GM21360 (cell line): ENCODE data around the gene ZDHHC11.
"Not testable (repeated sequence)": the region's sequence is repeated elsewhere in the genome, so short reads cannot be mapped to it uniquely, and the experiment has no call there.

Experiments used
- ATAC-seq: cut with Tn5 transposase; IDR thresholded peaks from one replicate; pipeline ENCODE4 v1.9.1; 2021; ENCODE audit warnings: mild to moderate bottlenecking, moderate library complexity; ENCODE audit not compliant: unreplicated experiment

ZDHHC11 gene

DNA sequence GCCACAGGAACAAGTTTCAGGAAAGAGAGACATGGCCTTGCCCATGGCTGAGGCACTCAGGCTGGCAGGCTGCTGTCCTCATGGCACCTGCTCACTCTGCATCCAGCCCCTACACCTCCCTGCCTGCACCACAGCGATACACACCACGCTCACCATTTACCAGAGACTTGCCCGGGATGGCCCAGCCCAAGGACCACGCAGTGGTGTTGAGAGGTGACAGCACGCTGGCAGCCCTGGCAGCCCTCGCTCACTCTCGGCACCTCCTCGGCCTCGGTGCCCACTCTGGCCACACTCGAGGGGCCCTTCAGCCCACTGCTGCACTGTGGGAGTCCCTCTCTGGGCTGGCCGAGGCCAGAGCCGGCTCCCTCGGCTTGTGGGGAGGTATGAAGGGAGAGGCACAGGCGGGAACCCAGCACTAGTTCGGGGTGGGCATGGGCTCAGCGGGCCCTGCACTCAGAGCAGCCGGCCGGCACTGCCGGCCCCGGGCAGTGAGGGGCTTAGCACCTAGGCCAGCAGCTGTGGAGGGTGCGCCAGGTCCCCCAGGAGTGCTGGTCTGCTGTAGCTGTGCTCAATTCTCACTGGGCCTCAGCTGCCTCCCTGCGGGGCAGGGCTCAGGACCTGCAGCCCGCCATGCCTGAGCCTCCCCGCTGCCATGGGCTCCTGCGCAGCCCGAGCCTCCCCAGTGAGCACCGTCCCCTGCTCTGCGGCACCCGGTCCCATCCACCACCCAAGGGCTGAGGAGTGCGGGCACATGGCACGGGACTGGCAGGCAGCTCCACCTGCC lies 86.6 kb downstream of the ZDHHC11 start:
- no peak for ATAC-seq

GRCh38 chr5:763397-763796 lies 87.4 kb downstream of the ZDHHC11 start:
- ATAC-seq = no peak

DNA sequence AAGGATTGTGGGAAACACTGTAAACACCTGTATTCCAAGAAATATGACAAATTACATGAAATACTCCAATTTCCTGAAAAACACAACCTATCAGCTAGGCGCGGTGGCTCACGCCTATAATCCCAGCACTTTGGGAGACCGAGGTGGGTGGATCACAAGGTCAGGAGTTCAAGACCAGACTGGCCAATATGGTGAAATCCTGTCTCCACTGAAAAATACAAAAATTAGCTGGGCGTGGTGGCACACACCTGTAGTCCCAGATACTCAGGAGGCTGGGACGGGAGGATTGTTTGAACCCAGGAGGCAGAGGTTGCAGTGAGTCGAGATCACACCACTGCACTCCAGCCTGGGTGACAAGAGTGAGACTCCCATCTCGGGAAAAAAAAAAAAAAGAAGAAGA lies 87.8 kb downstream of the ZDHHC11 start:
- not testable (repeated sequence) for ATAC-seq

DNA sequence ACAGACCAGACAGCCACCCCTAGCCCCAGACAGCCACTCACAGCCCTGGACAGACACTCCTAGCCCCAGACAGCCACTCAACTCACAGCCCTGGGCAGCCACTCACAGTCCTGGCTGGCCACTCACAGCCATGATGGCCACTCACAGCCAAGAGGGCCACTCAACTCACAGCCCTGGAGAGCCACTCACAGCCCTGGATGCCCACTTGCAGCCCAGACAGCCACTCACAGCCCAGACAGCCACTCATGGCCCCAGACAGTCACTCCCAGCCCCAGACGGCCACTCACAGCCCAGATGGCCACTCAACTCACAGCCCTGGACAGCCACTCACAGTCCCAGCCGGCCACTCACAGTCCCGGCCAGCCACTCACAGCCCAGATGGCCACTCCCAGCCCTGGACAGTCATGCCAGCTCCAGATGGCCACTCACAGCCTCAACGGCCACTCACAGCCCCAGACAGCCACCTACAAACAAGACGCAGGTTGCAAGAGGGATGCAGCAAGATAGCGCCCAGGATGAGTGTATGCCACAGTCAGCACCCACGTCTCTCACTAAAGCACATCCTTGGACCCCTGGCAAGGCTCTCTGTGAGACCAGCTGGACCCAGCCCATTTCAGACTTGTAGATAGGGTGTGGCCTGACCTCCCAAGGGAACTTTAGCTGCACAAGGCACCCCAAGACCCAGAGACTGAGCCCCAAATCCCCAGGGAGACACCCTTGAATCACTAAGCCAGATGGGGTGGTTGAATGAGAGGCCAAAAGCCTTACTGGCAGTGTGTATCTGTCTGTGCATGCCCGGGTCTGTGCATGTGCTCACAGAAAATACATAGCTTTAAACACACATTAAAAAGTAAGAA lies 88.7 kb downstream of the ZDHHC11 start:
- ATAC-seq = no peak

GRCh38 chr5:761059-761771 lies 89.6 kb downstream of the ZDHHC11 start:
- no peak for ATAC-seq

DNA sequence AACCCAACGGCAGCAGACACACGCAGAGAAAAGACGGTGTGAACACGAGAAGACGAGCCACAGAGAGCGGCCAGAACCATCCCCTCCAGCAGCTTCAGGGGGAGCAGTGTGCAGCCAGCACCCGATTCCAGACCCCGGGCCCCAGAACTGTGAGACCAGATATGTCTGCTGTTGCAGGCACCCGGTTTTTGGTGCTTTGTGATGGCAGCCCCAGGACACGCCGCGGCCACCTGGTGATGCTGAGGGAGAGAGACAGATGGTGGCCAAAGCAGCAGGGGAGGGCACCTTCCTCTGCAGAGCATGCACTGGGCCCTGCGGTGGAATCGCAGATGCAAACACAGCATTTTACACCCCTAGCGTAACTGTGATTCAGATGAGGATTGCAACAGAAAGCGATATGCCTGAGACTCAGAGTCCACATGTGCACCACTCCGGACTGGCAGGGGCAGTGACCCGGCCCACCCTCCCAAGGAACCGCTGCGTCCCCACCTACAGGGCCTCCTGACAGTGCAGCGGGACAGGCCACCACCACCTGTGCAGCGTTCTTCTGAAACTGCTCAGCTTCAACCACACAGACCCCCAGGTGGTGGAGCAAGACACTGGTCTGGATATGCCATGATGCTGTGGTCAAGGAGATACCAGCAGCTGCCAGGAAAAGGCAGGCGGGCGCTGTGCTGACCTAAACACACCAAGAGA lies 90.3 kb downstream of the ZDHHC11 start:
- no peak for ATAC-seq

DNA sequence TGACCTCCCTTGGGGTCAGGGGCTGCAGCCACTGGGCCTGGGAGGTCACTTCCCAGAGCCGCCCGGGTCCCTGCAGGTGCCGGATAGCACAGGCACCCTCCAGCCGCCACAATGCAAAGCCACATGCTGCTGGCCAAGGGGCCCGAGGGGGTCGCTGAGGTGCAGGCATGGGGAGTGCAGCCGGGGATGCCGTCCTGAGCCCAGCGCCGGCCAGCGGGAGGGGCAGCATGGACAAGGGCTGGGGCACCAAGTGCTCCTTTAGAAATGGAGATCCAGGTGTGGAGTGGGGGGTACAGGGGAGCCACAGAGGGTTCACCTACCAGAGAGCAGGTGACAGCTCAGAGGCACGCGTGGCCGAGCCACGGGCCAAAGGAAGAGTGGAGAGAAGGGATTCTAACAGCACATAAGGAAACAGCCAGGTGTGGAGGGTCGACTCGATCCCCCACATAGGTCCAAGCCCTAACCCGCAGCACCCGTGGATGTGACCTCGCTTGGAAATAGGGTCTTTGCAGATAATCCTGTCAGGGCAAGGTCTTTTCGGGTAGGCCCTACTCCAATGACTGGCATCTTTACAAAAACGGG lies 90.9 kb downstream of the ZDHHC11 start:
- no peak for ATAC-seq

- ATAC-seq = no peak
These were observed 91.6 kb downstream of the ZDHHC11 start for GRCh38 chr5:759111-759751.

- ATAC-seq = no peak
These were observed 92.1 kb downstream of the ZDHHC11 start for GRCh38 chr5:758698-759053.

GRCh38 chr5:757931-758697 lies 92.7 kb downstream of the ZDHHC11 start:
- no peak for ATAC-seq

DNA sequence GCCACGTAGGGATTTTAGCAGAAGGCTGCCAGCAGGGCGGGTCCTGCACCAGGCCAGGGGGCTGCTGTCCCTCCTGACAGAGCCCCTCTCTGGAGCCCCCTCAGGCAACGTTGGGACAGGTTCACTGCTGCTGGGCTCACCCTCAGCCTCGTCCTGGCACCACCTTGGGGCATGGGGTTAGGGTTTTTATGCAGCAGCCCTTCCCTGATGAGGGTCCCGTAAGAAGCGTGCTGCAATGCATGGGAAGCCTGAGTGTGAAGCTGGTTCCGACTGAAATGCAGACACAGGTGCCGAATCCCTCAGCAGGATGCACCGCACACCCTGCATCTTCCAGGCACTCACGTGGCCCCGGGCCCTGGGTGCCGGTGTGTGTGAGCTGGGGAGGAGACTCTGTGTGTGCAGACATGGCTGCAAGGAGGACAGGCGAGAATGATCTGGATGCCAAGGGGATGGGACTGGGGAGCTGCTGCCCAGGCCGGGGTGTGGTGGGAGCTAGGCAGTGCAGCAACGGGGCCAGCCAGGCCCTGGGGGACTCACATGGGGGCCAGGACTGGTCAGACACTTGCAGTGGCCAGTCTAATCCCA lies 93.3 kb downstream of the ZDHHC11 start:
- ATAC-seq = no peak

DNA sequence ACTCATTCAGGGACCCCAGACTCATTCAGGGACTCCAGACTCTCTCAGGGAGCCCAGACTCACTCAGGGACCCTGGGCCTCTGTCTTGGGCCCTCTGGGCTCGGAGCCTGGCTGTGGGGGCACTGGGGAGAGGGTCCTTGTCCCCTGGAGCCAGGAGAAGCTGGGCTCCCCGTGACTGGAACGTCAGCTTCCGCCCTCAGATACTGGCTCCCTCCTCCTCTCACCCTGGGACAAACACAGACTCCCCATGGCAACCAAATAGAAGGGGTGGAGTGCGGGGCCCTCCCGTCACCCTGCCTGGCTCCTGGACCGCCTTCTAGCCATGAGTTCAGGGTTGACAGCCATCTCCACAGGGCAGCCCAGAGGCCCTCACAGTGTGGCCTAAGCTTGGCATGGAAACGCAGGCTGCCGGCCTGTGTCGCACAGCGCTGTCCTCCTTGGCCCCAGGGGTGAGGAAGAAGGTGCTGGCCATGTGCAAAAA lies 93.9 kb downstream of the ZDHHC11 start:
- ATAC-seq = no peak

- ATAC-seq = no peak
These were observed 94.6 kb downstream of the ZDHHC11 start for GRCh38 chr5:756171-756570.

DNA sequence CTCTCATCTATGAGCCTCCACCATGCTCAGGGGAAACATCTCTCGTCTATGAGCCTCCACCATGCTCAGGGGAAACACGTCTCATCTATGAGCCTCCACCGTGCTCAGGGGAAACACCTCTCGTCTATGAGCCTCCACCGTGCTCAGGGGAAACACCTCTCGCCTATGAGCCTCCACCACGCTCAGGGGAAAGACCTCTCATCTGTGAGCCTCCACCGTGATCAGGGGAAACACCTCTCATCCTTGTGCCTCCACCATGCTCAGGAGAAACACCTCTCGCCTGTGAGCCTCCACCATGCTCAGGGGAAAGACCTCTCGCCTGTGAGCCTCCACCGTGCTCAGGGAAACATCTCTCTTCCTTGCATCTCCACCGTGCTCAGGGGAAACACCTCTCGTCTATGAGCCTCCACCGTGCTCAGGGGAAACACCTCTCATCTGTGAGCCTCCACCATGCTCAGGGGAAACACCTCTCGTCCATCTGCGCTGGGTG lies 96.6 kb downstream of the ZDHHC11 start:
- not testable (repeated sequence) for ATAC-seq

DNA sequence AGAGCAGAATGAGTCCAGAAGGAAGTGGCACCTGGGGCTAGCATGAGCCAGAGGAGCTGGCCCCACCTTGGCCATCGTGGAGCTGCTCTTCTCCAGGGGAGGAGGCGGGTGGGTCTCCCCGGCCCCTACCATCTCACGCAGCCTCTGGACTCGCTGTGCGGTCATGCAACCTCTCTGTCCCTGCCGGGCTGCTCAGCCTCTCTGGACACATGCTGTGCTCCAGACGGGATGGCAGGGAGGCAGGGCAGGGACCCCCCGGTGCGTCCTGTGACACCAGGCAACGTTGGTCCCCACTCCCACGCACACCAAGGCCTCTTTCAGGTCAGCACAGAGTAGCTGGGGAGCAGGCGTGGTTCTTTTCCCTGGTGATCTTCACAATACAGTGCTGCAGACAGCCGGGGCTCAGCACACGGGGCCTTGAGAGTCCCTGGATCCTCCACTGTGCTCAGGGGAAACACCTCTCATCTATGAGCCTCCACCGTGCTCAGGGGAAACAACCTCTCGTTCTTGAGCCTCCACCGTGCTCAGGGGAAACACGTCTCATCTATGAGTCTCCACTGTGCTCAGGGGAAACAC lies 97.1 kb downstream of the ZDHHC11 start:
- ATAC-seq = not testable (repeated sequence)

DNA sequence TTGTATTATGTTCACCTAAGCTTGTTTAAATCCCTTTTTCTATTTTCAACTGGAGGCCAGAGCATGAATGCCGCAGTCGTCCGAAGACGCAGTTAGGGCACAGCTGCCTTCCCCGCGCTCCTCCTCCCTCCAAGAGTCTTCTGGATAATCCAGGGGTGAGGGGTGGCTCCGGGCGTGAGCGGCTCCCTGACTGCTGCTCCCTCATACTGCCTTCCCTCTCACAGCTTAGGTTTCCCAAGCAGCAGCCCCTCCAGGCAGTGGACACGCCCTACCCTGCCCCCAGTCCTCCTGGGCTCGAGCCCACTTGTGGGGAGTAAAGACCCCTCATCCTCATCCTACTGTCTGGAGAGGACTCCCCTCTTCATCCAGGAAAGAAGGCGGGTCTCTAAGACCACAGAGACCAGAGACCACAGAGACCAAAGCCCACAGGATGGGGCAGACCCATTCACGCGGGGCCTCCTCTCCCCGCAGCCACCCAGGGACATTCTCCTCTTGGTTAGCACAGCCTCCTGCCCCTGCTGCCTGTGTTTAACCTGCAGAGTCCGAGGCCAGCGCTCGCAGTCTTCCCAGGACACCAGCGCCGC lies 98.2 kb downstream of the ZDHHC11 start:
- ATAC-seq = not testable (repeated sequence)

DNA sequence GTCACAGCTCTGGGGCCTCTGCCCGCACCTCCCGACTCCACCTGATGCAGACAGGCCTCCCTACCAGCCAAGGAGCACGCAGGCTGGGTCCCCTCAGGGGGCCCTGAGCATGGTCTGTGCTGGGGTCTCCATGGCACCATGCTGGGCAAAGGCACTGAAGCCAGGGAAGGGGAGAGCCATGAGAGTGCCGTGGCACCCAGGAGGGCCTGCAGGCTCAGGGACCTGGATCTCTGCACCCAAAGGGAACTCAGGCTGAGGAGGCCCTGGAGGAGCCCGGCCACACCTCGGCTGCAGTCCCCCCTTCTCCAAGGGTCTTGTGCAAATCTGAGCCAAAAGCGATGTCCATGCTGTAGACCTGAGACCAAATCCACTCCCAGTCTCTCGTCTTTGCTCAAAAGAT lies 98.8 kb downstream of the ZDHHC11 start:
- ATAC-seq = not testable (repeated sequence)

DNA sequence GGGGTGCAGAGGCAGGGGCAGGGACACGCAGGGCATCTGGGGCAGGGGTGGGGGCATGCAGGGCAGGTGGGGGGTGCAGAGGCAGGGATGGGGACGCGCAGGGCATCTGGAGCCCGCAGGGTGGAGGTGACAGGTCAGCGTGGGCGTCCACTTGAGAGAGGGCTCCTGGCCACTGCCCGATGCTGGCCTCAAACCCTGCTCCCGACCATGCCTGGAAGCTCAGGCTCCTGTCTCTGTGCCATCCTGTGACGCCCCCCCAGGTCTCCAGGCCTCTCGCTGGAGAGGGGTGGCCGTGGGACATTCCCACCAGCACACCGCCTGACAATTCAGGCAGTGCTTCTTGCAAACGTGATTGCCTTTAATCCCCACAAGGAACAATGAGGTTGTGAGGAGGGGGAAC lies 99.3 kb downstream of the ZDHHC11 start:
- no peak for ATAC-seq
